Thyroid gland (tissue), 4 donors: Measurements from ENCODE around the gene GRB10. TPM values are rescaled to one million over a fixed set of nuclear protein-coding genes. Genes with fewer than 3 reads are reported as not detected.

ENCODE experiments used
- DNase-seq, 2 donors: peaks; one replicate each; pipeline ENCODE4 v3.0.0-alpha.2; 2019
- H3K27ac ChIP-seq, 3 donors: fragments of 200-600 bp; sonication (generic); 1 replicate in 2 of 3; 2 replicates in 1 of 3; pipeline ENCODE4 v1.5.1; 2016 to 2019; ENCODE audit warnings: mild to moderate bottlenecking in 1 of 3, moderate library complexity in 1 of 3
- H3K27me3 ChIP-seq: fragments of 200-600 bp; sonication (generic); one replicate; pipeline ENCODE4 v1.5.1; 2019
- H3K36me3 ChIP-seq, 2 donors: fragments of 200-600 bp; sonication (generic); one replicate each; pipeline ENCODE4 v1.5.1; 2016 to 2019
- H3K4me1 ChIP-seq, 2 donors: fragments of 200-600 bp; sonication (generic); one replicate each; pipeline ENCODE4 v1.5.1; 2017 to 2019
- H3K4me3 ChIP-seq, 3 donors: fragments of 200-600 bp; sonication (generic); replicated peaks in 1 of 3; 1 replicate in 2 of 3; 2 replicates in 1 of 3; pipeline ENCODE4 v1.5.1; 2016; ENCODE audit warnings: mild to moderate bottlenecking in 1 of 3
- H3K9me3 ChIP-seq: fragments of 200-600 bp; sonication (generic); one replicate; pipeline ENCODE4 v1.5.1; 2017
- POLR2A ChIP-seq, 2 donors: fragments of 450-650 bp; IDR thresholded peaks; one replicate each; pipeline ENCODE4 v1.6.1; 2017; ENCODE audit warnings: antibody characterized with exemption in 2 of 2, mild to moderate bottlenecking in 2 of 2, moderate library complexity in 1 of 2
- WGBS, 2 donors: methylation state at CpG; one replicate each; pipeline ENCODE4 v1.1.5; 2017; 5-methylcytosine and 5-hydroxymethylcytosine counted together
- intact Hi-C: fragments of 100-400 bp; cut with DNase I; formaldehyde crosslinking; loops from one replicate; pipeline ENCODE4 v1.15.1; 2023
- total RNA-seq, 4 donors: library from RNA; depleted of rRNA; stranded (reverse); fragments of >200 nt; gene quantifications; one replicate each; pipeline ENCODE4 v1.2.3, GENCODE V29; 2016
- TF ChIP-seq, protein P1 (sequence below), 6 experiments: fragments of 200-600 bp in 3 of 6; fragments of 450-650 bp in 3 of 6; sonication (generic) in 3 of 6; IDR thresholded peaks; one replicate each; pipeline ENCODE4 v1.5.1; 2016 to 2019; ENCODE audit warnings: antibody characterized with exemption in 6 of 6, mild to moderate bottlenecking in 2 of 6, inconsistent platforms in 1 of 6, moderate library complexity in 1 of 6

Gene GRB10
- total RNA-seq, 4 donors from 2014 or later = 21.3 to 99.2 (median 39.6) TPM

DNA sequence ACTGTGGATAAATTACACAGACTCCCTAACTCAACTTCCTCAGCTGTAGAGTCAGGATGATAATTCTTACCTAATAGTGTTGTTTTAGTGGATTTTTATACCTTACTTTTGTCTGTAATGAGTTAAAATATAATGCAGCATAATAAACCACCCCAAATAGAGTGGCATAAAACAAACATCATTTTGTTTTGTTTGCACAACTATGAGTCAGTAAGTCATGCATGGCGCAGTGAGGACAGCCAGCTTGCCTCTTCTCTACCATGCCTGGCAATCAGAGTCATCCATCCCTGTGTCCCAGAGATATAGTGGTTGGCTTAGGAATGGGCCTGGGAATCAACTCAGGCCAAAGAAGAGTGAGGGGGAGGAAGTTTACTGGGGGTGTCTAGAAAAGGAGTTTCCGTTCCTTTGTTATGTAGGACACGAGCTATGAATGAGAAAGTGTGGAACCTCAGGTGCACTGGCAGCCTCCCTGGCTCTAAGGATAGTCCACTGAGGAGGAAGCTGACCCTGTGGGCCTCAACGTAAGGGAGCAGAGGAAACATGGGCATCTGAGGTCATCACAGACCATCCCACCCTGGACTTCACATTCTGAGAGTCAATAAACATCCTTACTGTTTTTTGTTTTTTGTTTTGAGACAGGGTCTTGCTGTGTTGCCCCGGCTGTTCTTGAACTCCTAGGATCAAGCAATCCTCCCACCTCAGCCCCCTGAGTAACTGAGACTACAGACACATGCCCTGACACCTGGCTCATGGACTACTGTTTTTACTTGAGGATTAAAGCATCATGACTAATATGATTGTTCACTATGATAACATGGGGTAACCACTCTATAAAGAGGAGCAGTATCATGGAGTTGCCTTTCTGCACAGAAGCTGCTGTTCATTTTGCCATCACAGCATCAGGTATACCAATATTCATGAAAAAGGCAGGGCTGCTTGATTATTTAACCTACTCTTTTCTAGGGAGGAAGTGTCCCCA is 21.0 kb upstream of the GRB10 start:
- TF ChIP-seq POLR2A (IDR thresholded peaks at IDR 0.05) = no peak
- TF ChIP-seq, protein P1, sequence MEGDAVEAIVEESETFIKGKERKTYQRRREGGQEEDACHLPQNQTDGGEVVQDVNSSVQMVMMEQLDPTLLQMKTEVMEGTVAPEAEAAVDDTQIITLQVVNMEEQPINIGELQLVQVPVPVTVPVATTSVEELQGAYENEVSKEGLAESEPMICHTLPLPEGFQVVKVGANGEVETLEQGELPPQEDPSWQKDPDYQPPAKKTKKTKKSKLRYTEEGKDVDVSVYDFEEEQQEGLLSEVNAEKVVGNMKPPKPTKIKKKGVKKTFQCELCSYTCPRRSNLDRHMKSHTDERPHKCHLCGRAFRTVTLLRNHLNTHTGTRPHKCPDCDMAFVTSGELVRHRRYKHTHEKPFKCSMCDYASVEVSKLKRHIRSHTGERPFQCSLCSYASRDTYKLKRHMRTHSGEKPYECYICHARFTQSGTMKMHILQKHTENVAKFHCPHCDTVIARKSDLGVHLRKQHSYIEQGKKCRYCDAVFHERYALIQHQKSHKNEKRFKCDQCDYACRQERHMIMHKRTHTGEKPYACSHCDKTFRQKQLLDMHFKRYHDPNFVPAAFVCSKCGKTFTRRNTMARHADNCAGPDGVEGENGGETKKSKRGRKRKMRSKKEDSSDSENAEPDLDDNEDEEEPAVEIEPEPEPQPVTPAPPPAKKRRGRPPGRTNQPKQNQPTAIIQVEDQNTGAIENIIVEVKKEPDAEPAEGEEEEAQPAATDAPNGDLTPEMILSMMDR (IDR thresholded peaks at IDR 0.05) = no peak
- H3K4me3 ChIP-seq = no peak overlapping the region
- no peaks in the 10 kb centered on the region for H3K27me3 ChIP-seq
- no peak overlapping the region for H3K27ac ChIP-seq
- H3K9me3 ChIP-seq = no peaks in the 10 kb centered on the region
- H3K36me3 ChIP-seq = no peaks in the 10 kb centered on the region
- no peak for DNase-seq
- 79 to 86% methylated on average over 5 of the region's 5 CpGs for WGBS, 2 donors
- no peaks in the 10 kb centered on the region for H3K4me1 ChIP-seq
- intact Hi-C loops = no loop called here

- Histone ChIP-seq H3K4me3 (no peak overlapping the region), H3K36me3 (no peaks in the 10 kb centered on the region), H3K27me3 (no peaks in the 10 kb centered on the region), H3K4me1 (no peaks in the 10 kb centered on the region), H3K9me3 (no peaks in the 10 kb centered on the region), H3K27ac (no peak overlapping the region)
- WGBS, 2 donors = 89 to 94% methylated on average over 1 of the region's 1 CpG
- no peak for DNase-seq
- intact Hi-C loops = no loop called here
- TF ChIP-seq, protein P1 (IDR thresholded peaks at IDR 0.05) = no peak
- no peak for TF ChIP-seq POLR2A (IDR thresholded peaks at IDR 0.05)
Measured at GRCh38 chr7:50801907-50802306, 19.2 kb upstream of the GRB10 start.

GRCh38 chr7:50799873-50800272 is 17.2 kb upstream of the GRB10 start:
- H3K4me1 ChIP-seq = no peaks in the 10 kb centered on the region
- no peak for DNase-seq
- 84 to 87% methylated on average over 8 of the region's 8 CpGs for WGBS, 2 donors
- H3K9me3 ChIP-seq = no peaks in the 10 kb centered on the region
- H3K4me3 ChIP-seq = no peak overlapping the region
- intact Hi-C loops = no loop called here
- H3K36me3 ChIP-seq = no peaks in the 10 kb centered on the region
- H3K27ac ChIP-seq = no peak overlapping the region
- TF ChIP-seq, protein P1 (IDR thresholded peaks at IDR 0.05) = no peak
- TF ChIP-seq POLR2A (IDR thresholded peaks at IDR 0.05) = no peak
- no peaks in the 10 kb centered on the region for H3K27me3 ChIP-seq

DNA sequence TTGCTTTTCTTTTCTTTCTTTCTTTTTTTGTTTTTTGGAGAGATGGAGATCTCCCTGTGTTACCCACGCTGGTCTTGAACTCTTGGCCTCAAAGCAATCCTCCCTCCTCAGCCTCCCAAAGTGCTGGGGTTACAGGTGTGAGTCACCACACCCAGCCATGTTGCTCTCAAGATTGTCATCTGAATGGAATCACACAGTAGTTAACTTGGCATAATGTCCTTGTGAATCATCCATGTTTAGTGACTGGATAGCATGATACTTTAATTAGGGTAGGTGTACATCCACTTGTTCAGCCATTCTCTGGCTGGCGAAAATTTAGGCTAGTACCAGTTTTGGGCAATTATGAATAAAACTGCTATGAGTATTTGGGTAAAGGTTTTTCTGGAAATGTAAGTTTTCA is 15.4 kb upstream of the GRB10 start:
- Histone ChIP-seq H3K36me3 (no peaks in the 10 kb centered on the region), H3K4me1 (no peaks in the 10 kb centered on the region), H3K4me3 (no peak overlapping the region), H3K9me3 (no peaks in the 10 kb centered on the region), H3K27ac (no peak overlapping the region), H3K27me3 (no peaks in the 10 kb centered on the region)
- DNase-seq = no peak
- intact Hi-C loops = no loop called here
- WGBS, 2 donors = 93 to 95% methylated on average over 2 of the region's 2 CpGs
- TF ChIP-seq, protein P1 (IDR thresholded peaks at IDR 0.05) = no peak
- TF ChIP-seq POLR2A (IDR thresholded peaks at IDR 0.05) = no peak

GRCh38 chr7:50795831-50796230 is 13.1 kb upstream of the GRB10 start:
- H3K4me1 ChIP-seq = no peaks in the 10 kb centered on the region
- no peaks in the 10 kb centered on the region for H3K27me3 ChIP-seq
- no peak overlapping the region for H3K4me3 ChIP-seq
- no peak for DNase-seq
- 94 to 98% methylated on average over 5 of the region's 5 CpGs for WGBS, 2 donors
- no peaks in the 10 kb centered on the region for H3K36me3 ChIP-seq
- TF ChIP-seq POLR2A (IDR thresholded peaks at IDR 0.05) = no peak
- TF ChIP-seq, protein P1 (IDR thresholded peaks at IDR 0.05) = no peak
- intact Hi-C loops = no loop called here
- H3K9me3 ChIP-seq = no peaks in the 10 kb centered on the region
- no peak overlapping the region for H3K27ac ChIP-seq
